GM12892 (cell line): ENCODE data around the gene MTPN.

Experiments
- POLR2A ChIP-seq: IDR thresholded peaks from 2 replicates; pipeline ENCODE4 v1.6.1; 2011; ENCODE audit warnings: low read depth, low read length, control low read depth
- POLR2AphosphoS5 ChIP-seq: IDR thresholded peaks from 2 replicates; pipeline ENCODE4 v1.6.1; 2011; ENCODE audit warnings: low read depth, low read length, control low read depth

DNA sequence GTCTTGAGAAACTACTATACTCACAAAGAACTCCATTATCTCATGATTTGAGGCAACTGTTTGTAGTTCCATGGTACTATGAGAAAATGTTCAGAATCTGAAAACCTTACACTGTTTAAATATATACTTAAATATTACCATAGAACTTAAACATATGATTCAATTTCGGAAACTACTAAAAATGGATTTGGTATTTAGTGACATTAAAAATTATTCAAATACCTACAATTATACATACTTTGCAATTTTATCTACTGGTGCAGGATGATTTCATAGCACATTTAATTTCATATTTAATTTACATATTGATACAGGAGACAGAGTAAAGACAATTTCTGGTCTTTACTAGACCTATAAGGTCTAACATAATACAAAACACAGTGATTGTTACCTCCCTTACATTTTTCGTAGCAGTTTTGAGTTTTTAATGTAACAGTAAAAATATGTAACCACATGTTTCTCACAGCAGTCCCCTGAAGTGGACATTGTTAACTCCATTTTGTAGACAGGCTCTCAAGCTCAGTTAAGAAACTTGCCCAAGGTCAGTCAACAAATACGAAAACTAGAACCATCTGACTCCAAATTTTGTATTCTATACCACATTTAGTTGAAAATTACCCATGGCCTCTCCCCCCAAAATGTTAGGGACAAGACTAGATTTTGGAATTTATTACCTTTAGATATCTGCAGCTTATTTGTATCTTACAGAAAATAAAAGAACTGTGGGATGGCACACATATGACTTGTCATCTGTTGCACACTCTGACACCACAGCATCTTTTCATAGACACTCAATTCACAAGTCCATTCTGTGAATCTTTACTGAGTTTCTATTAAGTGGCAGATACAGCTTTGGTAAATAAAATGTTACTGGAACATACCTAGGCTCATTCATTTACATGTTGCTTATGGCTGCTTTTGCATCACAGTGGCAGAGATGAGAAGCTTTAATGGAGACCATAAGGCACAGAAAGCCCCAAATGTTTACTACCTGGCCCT, 36.8 kb downstream of the MTPN start:
- TF ChIP-seq POLR2A = no peak
- TF ChIP-seq POLR2AphosphoS5 = no peak
